GM19438 (cell line): ENCODE results near the gene KLF12.

ENCODE experiments used
- ATAC-seq: cut with Tn5 transposase; IDR thresholded peaks from one replicate; pipeline ENCODE4 v1.9.1; 2021; ENCODE audit warnings: low read depth; ENCODE audit not compliant: unreplicated experiment

Gene KLF12

GRCh38 chr13:74135326-74136083, 1.3 kb upstream of the KLF12 start:
- peak; percentile 34 for ATAC-seq

- ATAC-seq: peak; percentile 16
Measured at GRCh38 chr13:74134777-74135325, 647 bp upstream of the KLF12 start.

GRCh38 chr13:74133657-74134201, 475 bp downstream of the KLF12 start:
- ATAC-seq: peak; percentile 47

DNA sequence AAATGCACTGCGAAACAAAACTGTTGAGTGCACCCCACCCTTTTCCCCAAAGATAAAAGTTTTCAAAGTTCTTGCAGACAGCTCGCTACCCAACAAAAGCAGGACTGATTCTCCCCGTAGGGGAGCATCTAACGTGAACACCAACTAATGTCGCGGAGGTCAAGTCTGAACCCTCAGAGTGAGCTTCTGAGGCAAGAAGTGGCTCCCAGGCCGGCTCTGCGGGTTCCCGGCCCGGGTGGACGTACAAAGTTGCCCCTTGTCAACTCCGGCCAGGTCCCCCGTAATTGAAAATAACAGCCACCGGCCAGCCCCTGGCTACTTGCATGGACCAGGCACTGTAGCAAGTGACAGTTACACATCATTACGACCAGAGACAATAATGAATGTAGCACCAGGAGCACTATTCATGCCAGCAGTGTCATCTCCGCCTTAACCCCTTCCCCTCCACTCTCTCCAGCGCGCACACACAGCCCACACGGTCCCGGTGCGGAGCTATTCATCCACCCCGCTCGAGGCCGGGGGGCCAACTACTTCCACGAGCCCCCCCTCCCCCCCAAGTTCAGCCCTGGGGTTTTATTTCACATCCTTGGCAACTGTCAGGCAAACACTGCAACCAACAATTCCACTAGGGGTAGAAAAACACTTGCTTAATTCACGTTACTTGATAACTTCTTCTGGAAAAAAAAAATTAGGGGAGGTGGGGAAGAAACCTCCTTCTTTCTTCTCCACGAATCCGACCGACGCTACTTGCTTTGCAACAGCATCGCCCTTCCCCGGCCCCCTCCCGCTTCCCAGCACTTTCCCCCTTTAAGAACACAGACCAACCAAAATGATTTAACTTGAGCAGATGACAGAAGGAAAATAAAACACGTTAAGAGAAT, 1.2 kb downstream of the KLF12 start:
- ATAC-seq: no peak

DNA sequence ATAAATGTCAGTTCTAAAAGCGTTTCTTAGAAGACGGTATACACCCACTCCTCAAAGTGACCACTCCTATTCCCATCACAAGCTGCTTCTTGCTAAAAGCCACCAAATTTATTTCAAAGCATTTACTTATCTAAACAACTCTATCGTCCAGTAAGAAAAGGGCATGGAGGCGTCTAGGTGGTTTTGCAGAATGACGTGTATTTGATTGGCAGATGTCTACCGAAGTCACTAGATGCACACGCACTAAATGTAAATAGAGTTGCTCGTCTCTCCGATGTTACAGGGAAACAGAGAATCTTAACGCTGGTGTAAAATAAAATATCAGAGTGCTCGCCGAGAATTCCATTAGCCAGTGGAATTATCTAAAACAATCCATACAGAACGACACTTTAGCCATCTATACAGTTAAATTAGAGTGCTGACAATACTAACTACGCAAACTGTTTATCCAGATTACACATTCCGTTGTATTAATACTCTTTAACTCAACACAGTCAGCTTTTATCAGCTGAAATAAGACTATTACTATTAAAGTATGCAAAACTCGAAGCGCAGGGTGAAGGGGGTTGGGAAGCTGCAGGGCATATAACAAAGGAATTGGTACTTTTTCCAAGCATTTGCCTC, 1.9 kb downstream of the KLF12 start:
- ATAC-seq: no peak

DNA sequence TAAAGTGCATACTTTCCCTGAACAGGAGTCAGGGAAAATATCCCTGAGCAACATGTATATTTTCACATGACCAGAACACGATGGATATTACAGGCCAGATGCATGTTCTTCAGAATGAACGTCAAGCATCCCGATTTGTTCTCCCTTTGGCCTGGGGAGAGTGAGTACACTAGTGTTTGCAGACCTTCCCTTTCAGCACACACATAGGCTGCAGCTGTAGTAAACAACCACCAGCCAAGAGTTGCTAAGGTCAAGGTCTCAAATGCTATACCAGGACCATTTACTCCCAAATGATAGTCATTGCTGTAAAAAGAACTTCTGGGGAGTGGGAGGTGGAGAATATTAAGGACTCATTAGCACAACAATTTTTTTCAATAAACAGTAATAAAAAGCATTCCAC, 3.0 kb downstream of the KLF12 start:
- no peak for ATAC-seq

GRCh38 chr13:74129500-74130191, 4.6 kb downstream of the KLF12 start:
- no peak for ATAC-seq

GRCh38 chr13:74128156-74128767, 5.9 kb downstream of the KLF12 start:
- no peak for ATAC-seq

DNA sequence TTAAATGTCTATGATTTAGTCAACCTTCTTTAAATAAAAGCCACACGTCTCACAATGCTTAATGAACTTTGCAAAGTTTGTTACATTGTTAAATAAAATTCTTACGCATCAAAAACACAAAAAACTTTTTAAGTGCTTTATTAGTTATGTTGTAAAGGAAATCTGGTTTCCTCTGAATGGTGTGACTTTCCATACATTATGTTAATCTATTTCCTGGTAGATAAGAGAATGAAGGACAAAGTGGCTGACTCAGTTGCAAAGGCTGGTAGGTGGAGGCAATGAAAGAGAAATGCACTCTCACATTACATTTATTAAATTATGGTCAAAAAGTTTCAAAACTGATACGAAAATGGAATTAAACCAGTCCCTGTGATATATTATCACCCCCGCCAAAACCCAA, 15.9 kb downstream of the KLF12 start:
- no peak for ATAC-seq

DNA sequence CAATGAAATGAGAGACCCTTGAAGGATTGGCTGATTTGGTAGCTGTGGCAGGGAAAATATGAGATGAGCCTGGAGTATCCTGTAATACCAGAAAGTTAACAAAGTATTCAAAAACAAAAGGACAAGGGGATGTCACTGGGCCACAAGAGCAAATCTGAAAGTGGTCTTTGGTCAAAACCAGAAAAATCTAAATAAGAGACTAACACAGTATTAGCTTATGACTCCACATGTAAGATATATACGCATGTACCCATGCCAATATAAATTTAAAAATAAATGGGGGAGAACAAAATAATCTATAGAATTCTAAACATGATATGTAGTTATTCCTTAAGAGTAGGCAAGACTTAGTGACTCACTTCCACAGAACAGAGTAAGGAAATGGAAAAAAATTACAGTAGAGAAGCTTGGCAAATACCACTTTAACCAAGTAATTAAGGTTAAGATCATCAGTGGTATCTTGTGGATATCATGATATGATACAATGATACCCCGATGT, 16.9 kb downstream of the KLF12 start:
- no peak for ATAC-seq

DNA sequence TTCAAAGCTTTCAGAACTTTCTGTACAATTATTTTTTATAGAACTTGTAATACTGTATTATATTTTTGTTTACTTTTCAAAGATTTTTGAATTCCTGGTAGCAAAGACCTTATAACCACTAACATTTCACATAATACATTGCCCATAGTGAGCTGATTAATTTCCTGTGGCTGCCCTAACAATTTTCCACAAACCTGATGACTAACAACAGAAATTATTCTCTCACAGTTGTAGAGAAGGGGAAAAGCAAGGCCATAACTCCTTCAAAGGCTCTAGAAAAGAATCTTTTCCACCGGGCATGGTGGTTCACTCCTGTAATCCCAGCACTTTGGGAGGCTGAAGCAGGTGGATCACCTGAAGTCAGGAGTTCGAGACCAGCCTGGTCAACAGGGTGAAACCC, 19.1 kb downstream of the KLF12 start:
- no peak for ATAC-seq

DNA sequence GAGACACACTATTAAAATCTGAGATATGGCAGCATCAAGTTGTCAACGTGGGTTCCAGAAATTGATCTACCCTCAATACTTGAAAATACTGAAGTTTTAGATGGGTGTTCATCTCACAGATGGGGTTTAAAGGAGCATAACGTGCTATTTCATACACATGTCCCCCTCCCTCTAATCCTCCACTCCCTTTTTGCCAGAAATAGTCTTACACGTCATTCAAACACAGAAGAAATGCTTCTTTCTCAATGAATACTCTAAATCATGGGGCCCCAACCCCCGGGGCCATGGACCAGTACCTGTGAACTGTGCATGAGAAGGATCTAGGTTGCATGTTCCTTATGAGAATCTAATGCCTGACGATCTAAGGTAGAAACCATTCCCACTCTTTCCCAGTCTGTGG, 19.6 kb downstream of the KLF12 start:
- no peak for ATAC-seq

DNA sequence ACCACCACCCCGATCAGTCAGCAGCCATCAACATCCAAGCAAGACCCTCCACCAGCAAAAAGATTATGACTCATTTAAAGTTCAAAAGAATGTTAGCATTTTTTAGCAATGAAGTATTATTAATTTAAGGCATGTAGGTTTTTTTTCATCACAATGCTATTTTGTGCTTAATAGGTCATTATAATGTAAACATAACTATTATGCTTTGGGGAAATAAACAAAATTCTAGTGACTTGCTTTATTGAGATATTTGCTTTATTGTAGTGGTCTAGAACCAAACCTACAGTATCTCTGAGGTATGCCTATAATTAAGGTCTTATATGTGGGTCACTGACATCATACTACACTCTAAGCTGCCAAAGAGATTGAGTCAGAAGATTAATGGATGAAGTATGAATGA, 20.0 kb downstream of the KLF12 start:
- ATAC-seq: no peak

- no peak for ATAC-seq
Measured at GRCh38 chr13:74111901-74112824, 22.0 kb downstream of the KLF12 start.

DNA sequence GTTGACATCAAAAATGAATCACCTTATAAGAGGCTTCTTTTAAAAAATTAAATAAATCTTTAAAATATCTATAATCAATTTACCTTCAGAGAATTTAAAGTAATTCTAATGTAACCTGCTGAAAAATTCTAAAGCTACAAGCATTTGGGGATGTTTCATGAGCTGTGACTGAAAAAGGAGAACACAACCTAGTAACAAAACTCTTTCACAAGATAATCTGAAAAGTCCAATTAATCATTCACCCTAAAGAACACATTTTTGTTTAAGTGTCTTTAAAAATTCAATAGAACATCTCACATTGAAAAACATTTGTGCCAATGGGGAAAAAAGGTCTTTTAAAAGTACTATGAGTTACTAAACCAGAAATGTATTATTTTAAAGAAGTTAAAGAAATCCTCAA, 22.8 kb downstream of the KLF12 start:
- peak; percentile 59 for ATAC-seq

- no peak for ATAC-seq
Measured at GRCh38 chr13:74110053-74110452, 24.2 kb downstream of the KLF12 start.

- ATAC-seq: no peak
Measured at GRCh38 chr13:74107598-74107997, 26.6 kb downstream of the KLF12 start.

- ATAC-seq: no peak
Measured at GRCh38 chr13:74105871-74106270, 28.3 kb downstream of the KLF12 start.
